H1 (cell line): Measurements from ENCODE around the gene TPP1. TPM values are rescaled to one million over a fixed set of nuclear protein-coding genes. Genes with fewer than 3 reads are reported as not detected.

Source experiments
- ASH2L ChIP-seq: fragments of 200-600, 300-600 bp; sonication (generic); IDR thresholded peaks from one replicate; pipeline ENCODE4 v1.7.1; 2017; ENCODE audit warnings: low read length
- ATF2 ChIP-seq: IDR thresholded peaks from 2 replicates; pipeline ENCODE4 v1.6.1; 2012; ENCODE audit warnings: low read length, inconsistent platforms
- BACH1 ChIP-seq: IDR thresholded peaks from 2 replicates; pipeline ENCODE4 v1.6.1; 2012; ENCODE audit warnings: low read length, improper control_type of control experiment
- BCL11A ChIP-seq, 2 experiments: IDR thresholded peaks; one replicate each; pipeline ENCODE4 v1.6.1; 2011; ENCODE audit warnings: low read depth in 2 of 2, low read length in 2 of 2, mild to moderate bottlenecking in 2 of 2
- CBX8 ChIP-seq: fragments of 300-800, 300-1000 bp; sonication (generic); IDR thresholded peaks from 2 replicates; pipeline ENCODE4 v1.7.1; 2016; ENCODE audit warnings: low read depth, low read length, borderline replicate concordance
- CEBPB ChIP-seq: IDR thresholded peaks from 2 replicates; pipeline ENCODE4 v1.6.1; 2012; ENCODE audit warnings: low read depth, low read length
- CHD2 ChIP-seq: IDR thresholded peaks from 2 replicates; pipeline ENCODE4 v1.6.1; 2012; ENCODE audit warnings: low read length, improper control_type of control experiment
- CREB1 ChIP-seq: IDR thresholded peaks from 2 replicates; pipeline ENCODE4 v1.6.1; 2012; ENCODE audit warnings: inconsistent platforms
- CTBP2 ChIP-seq: IDR thresholded peaks from 2 replicates; pipeline ENCODE4 v1.7.0; 2011; ENCODE audit warnings: borderline replicate concordance, mild to moderate bottlenecking, moderate library complexity, mixed read lengths, low read length; ENCODE audit not compliant: insufficient read depth, insufficient read length
- EZH2 ChIP-seq: fragments of 200-600 bp; sonication (generic); IDR thresholded peaks from 2 replicates; pipeline ENCODE4 v1.7.1; 2012; ENCODE audit warnings: low read depth, mild to moderate bottlenecking, moderate library complexity, low read length, inconsistent platforms; ENCODE audit not compliant: severe bottlenecking
- GTF2F1 ChIP-seq: IDR thresholded peaks from 2 replicates; pipeline ENCODE4 v1.6.1; 2012; ENCODE audit warnings: low read depth, low read length, improper control_type of control experiment, borderline replicate concordance
- JUN ChIP-seq: IDR thresholded peaks from 2 replicates; pipeline ENCODE4 v1.6.1; 2011; ENCODE audit warnings: low read depth, mild to moderate bottlenecking, improper control_type of control experiment, low read length
- KDM1A ChIP-seq: fragments of 200-600, 300-600 bp; sonication (generic); IDR thresholded peaks from 2 replicates; pipeline ENCODE4 v1.7.1; 2016; ENCODE audit warnings: mild to moderate bottlenecking, low read length, borderline replicate concordance
- KDM5A ChIP-seq: fragments of 200-600 bp; IDR thresholded peaks from 2 replicates; pipeline ENCODE4 v1.7.1; 2012; ENCODE audit warnings: mild to moderate bottlenecking, low read length, inconsistent platforms, mixed read lengths
- MAX ChIP-seq: IDR thresholded peaks from 2 replicates; pipeline ENCODE4 v1.6.1; 2012; ENCODE audit warnings: inconsistent platforms
- NRF1 ChIP-seq: IDR thresholded peaks from 2 replicates; pipeline ENCODE4 v1.6.1; 2011; ENCODE audit warnings: mild to moderate bottlenecking, low read depth, low read length, improper control_type of control experiment
- PHF8 ChIP-seq: fragments of 200-600 bp; sonication (generic); conservative IDR thresholded peaks from 2 replicates; pipeline ENCODE4 v1.7.1; 2012; ENCODE audit warnings: low read depth, mild to moderate bottlenecking, inconsistent platforms, low read length, moderate library complexity
- POLR2A ChIP-seq, 2 experiments: IDR thresholded peaks; 1 replicate in 1 of 2; 2 replicates in 1 of 2; pipeline ENCODE4 v1.6.1; 2011; ENCODE audit warnings: low read depth in 2 of 2, low read length in 2 of 2, mild to moderate bottlenecking in 2 of 2; ENCODE audit errors: control extremely low read depth in 1 of 2
- RFX5 ChIP-seq: IDR thresholded peaks from 2 replicates; pipeline ENCODE4 v1.6.1; 2011; ENCODE audit warnings: low read depth, low read length, improper control_type of control experiment, borderline replicate concordance
- RXRA ChIP-seq: IDR thresholded peaks from 2 replicates; pipeline ENCODE4 v1.6.1; 2011; ENCODE audit warnings: low read depth, mild to moderate bottlenecking, low read length, moderate library complexity; ENCODE audit not compliant: insufficient read depth
- SAP30 ChIP-seq: fragments of 300-600 bp; sonication (generic); IDR thresholded peaks from 2 replicates; pipeline ENCODE4 v1.7.1; 2012; ENCODE audit warnings: low read length, moderate library complexity, mild to moderate bottlenecking, inconsistent platforms; ENCODE audit not compliant: insufficient read depth, insufficient replicate concordance
- SIRT6 ChIP-seq: IDR thresholded peaks from one replicate; pipeline ENCODE4 v1.7.1; 2012; ENCODE audit warnings: low read length, inconsistent platforms
- TCF12 ChIP-seq: IDR thresholded peaks from 2 replicates; pipeline ENCODE4 v1.6.1; 2011; ENCODE audit warnings: low read depth, mild to moderate bottlenecking, low read length
- polyA plus RNA-seq, 7 experiments: library from polyadenylated mRNA; depleted of rRNA in 3 of 7; stranded (reverse) in 5 of 7; unstranded in 2 of 7; fragments of >200 nt in 5 of 7; fragments of 200-250 nt in 2 of 7; gene quantifications; 1 replicate in 5 of 7; 2 replicates in 1 of 7; 4 replicates in 1 of 7; pipeline versions ENCODE4 v1.2.1 to v1.2.3, GENCODE V29; 2011 to 2013; ENCODE audit warnings: missing spikeins in 2 of 7, mixed read lengths in 2 of 7
- total RNA-seq: library from RNA; stranded (reverse); fragmentation: NEBNext Ultra II Directional; extraction: Animal tissue kit (Norgen Biotek cat#: 25700); gene quantifications from 2 replicates; pipeline ENCODE4 v1.2.1, GENCODE V29; 2021

TPP1 gene
- total and polyA plus RNA-seq, 2 of the 8 experiments (the other 6 are each of a cell fraction or from before 2014, with no cell fraction given), result 36.1 to 77.5 TPM

- TF ChIP-seq RXRA (no peak), JUN (no peak), TCF12 (no peak), CTBP2 (no peak), EZH2 (no peak), BCL11A (IDR thresholded peaks at IDR 0.05; ENCODE audit: low read depth in 2 of 2, low read length in 2 of 2) (no peak), NRF1 (no peak), KDM5A (no peak), CREB1 (0 out of 2 replicates have a peak, but pooled peaks have one; percentile 22), BACH1 (no peak), RFX5 (no peak), KDM1A (no peak), ATF2 (no peak), SIRT6 (no peak), ASH2L (peak; percentile 79), CBX8 (no peak), POLR2A (IDR thresholded peaks at IDR 0.05; ENCODE audit: control extremely low read depth in 1 of 2, low read depth in 2 of 2, low read length in 2 of 2) (no peak; a peak in 1 of 3 replicates), CHD2 (no peak), CEBPB (peak; percentile 96), GTF2F1 (no peak), SAP30 (no peak), PHF8 (no peak), MAX (peak; percentile 91)
Measured at GRCh38 chr11:6586434-6587359, 32.5 kb downstream of the TPP1 start (continued).
